Activated CD4-positive, alpha-beta T cell treated with anti-CD3 and anti-CD28 coated beads for 48 hours (primary cell): ENCODE measurements around the gene KIFC3.
A peak's percentile ranks its signal among the peaks of the same experiment; 100 is the strongest.
"Not testable (repeated sequence)": the region's sequence is repeated elsewhere in the genome, so short reads cannot be mapped to it uniquely, and the experiment has no call there.

Experiments
- DNase-seq: peaks from one replicate; pipeline ENCODE4 v3.0.0-alpha.2; 2020

KIFC3 gene

GRCh38 chr16:57804111-57804837, 2.0 kb upstream of the KIFC3 start:
- no peak for DNase-seq

GRCh38 chr16:57803134-57803990, 1.1 kb upstream of the KIFC3 start:
- DNase-seq: no peak

- DNase-seq: no peak
These were observed 416 bp downstream of the KIFC3 start for GRCh38 chr16:57801809-57802340.

GRCh38 chr16:57801098-57801808, 1.0 kb downstream of the KIFC3 start:
- no peak for DNase-seq

GRCh38 chr16:57800200-57801097, 1.8 kb downstream of the KIFC3 start:
- DNase-seq: no peak

GRCh38 chr16:57799600-57800199, 2.6 kb downstream of the KIFC3 start:
- DNase-seq: no peak

GRCh38 chr16:57798953-57799599, 3.2 kb downstream of the KIFC3 start:
- DNase-seq: no peak

- no peak for DNase-seq
These were observed 4.0 kb downstream of the KIFC3 start for GRCh38 chr16:57798267-57798810.

- DNase-seq: no peak
These were observed 4.6 kb downstream of the KIFC3 start for GRCh38 chr16:57797526-57798266.

- DNase-seq: no peak
These were observed 5.1 kb downstream of the KIFC3 start for GRCh38 chr16:57797216-57797525.

GRCh38 chr16:57796014-57796413, 6.3 kb downstream of the KIFC3 start:
- not testable (repeated sequence) for DNase-seq

GRCh38 chr16:57795431-57795878, 6.8 kb downstream of the KIFC3 start:
- peak; percentile 41 for DNase-seq

- DNase-seq: no peak
These were observed 7.4 kb downstream of the KIFC3 start for GRCh38 chr16:57794849-57795430.

GRCh38 chr16:57791893-57792461, 10.3 kb downstream of the KIFC3 start:
- no peak for DNase-seq

- no peak for DNase-seq
These were observed 10.9 kb downstream of the KIFC3 start for GRCh38 chr16:57791195-57791892.

GRCh38 chr16:57788951-57789350, 13.3 kb downstream of the KIFC3 start:
- no peak for DNase-seq

- DNase-seq: no peak
These were observed 13.9 kb downstream of the KIFC3 start for GRCh38 chr16:57788252-57788841.

- DNase-seq: no peak
These were observed 14.8 kb downstream of the KIFC3 start for GRCh38 chr16:57787519-57787905.
